HepG2 (cell line): ENCODE results near the gene AKAP3. TPM values are rescaled to one million over a fixed set of nuclear protein-coding genes. Genes with fewer than 3 reads are reported as not detected.

Experiments
- ATAC-seq: fragments of 200-7000 bp; cut with Tn5 transposase; 3 replicates; pipeline ENCODE4 v1.9.1; 2020; ENCODE audit warnings: mild to moderate bottlenecking, moderate library complexity
- BruUV-seq: library from RNA; stranded (reverse); fragments of 400-500 nt; replicated peaks from 2 replicates; lab custom pipeline; 2021; lab: Mats Ljungman, UMichigan
- CTCF ChIA-PET: fragments of 300-600 bp; formaldehyde crosslinking; extraction: SDS; loops from one replicate; lab custom pipeline; 2021; ENCODE audit warnings: low total read pairs, inconsistent platforms, low intra/inter-chr PET ratio; lab: Yijun Ruan, JAX
- POLR2A ChIA-PET: fragments of 350-600 bp; sonication (Branson Sonifier 250); formaldehyde crosslinking; loops from one replicate; lab custom pipeline; 2020; ENCODE audit warnings: antibody characterized with exemption, inconsistent platforms; lab: Yijun Ruan, JAX
- DNase-seq: peaks from one replicate; pipeline ENCODE4 v3.0.0-alpha.2; 2015; ENCODE audit warnings: low spot score
- FAIRE-seq: peaks from 3 replicates; lab custom pipeline; 2011; peaks lifted over from hg19 to GRCh38; lab: Jason Lieb, UNC
- H2AFZ ChIP-seq: one replicate; pipeline ENCODE4 v1.6.1; 2011; ENCODE audit warnings: low read length, inconsistent platforms
- H3K27ac ChIP-seq: fragments of 300-600 bp; 3 replicates; pipeline ENCODE4 v1.8.0; 2011; ENCODE audit warnings: mixed run types, mild to moderate bottlenecking, mixed read lengths, low read length, inconsistent platforms; ENCODE audit not compliant: insufficient read depth; ENCODE audit errors: extremely low read length
- H3K27me3 ChIP-seq, 2 experiments: fragments of 200-600 bp in 1 of 2; 2 replicates in 1 of 2; 3 replicates in 1 of 2; pipeline versions ENCODE4 v1.6.0 to v1.8.0; 2011; ENCODE audit warnings: low read length in 2 of 2, mild to moderate bottlenecking in 2 of 2, moderate library complexity in 2 of 2, inconsistent platforms in 1 of 2; ENCODE audit not compliant: insufficient read depth in 2 of 2, control insufficient read depth in 1 of 2
- H3K36me3 ChIP-seq, 2 experiments: fragments of 200-600 bp in 1 of 2; replicated peaks in 1 of 2; 2 replicates in 1 of 2; 3 replicates in 1 of 2; pipeline versions ENCODE4 v1.5.1 to v1.8.0; 2011; ENCODE audit warnings: low read length in 2 of 2, inconsistent platforms in 1 of 2; ENCODE audit not compliant: insufficient read depth in 2 of 2, control insufficient read depth in 1 of 2
- H3K4me1 ChIP-seq: 2 replicates; pipeline ENCODE4 v1.5.1; 2012; ENCODE audit warnings: low read length, inconsistent platforms; ENCODE audit not compliant: insufficient read depth
- H3K4me2 ChIP-seq: 2 replicates; pipeline ENCODE4 v1.6.0; 2011; ENCODE audit warnings: low read depth, low read length, inconsistent platforms
- H3K4me3 ChIP-seq, 3 experiments: fragments of 200-600 bp in 1 of 3; sonication (generic), shearing (Covaris generic) in 1 of 3; replicated peaks in 1 of 3; 2 replicates each; pipeline ENCODE4 v1.5.1; 2011 to 2016; ENCODE audit warnings: low read length in 3 of 3, inconsistent platforms in 2 of 3, low read depth in 2 of 3, mild to moderate bottlenecking in 2 of 3, control low read depth in 1 of 3, mixed read lengths in 1 of 3; ENCODE audit not compliant: insufficient read depth in 1 of 3
- H3K79me2 ChIP-seq: one replicate; pipeline ENCODE4 v1.6.1; 2011; ENCODE audit warnings: low read length, inconsistent platforms; ENCODE audit not compliant: insufficient read depth
- H3K9ac ChIP-seq: 2 replicates; pipeline ENCODE4 v1.6.0; 2011; ENCODE audit warnings: mild to moderate bottlenecking, low read depth, low read length, inconsistent platforms; ENCODE audit not compliant: insufficient read depth
- H3K9me3 ChIP-seq: 2 replicates; pipeline ENCODE4 v1.5.1; 2012; ENCODE audit warnings: mild to moderate bottlenecking, low read length
- H4K20me1 ChIP-seq: 2 replicates; pipeline ENCODE4 v1.6.0; 2011; ENCODE audit warnings: inconsistent platforms, mild to moderate bottlenecking, low read length, moderate library complexity; ENCODE audit not compliant: insufficient read depth
- AFF4 ChIP-seq: sonication (generic); formaldehyde crosslinking; IDR thresholded peaks from 2 replicates; pipeline ENCODE4 v1.4.0; 2020; ENCODE audit warnings: missing genetic modification reagents
- FLYWCH1 ChIP-seq: sonication (generic); formaldehyde crosslinking; IDR thresholded peaks from 2 replicates; pipeline ENCODE4 v1.8.1; 2023; ENCODE audit warnings: mild to moderate bottlenecking, missing genetic modification reagents
- LRRFIP1 ChIP-seq: sonication (generic); formaldehyde crosslinking; conservative IDR thresholded peaks from 2 replicates; pipeline ENCODE4 v1.4.0; 2020; ENCODE audit warnings: missing genetic modification reagents
- WGBS: methylation state at CpG from one replicate; pipeline ENCODE4 v1.1.6; 2017; ENCODE audit warnings: low lambda C conversion rate; 5-methylcytosine and 5-hydroxymethylcytosine counted together
- in situ Hi-C: cut with HindIII; loops from 2 replicates; pipeline ENCODE4 v1.10.0; 2017; ENCODE audit warnings: low pct_unique_long_range_greater_than_20kb; ENCODE audit not compliant: extremely low pct_ligation_motif_present
- intact Hi-C: fragments of 100-400 bp; cut with micrococcal nuclease; formaldehyde crosslinking; loops from one replicate; pipeline ENCODE4 v1.10.0; 2022; ENCODE audit not compliant: unreplicated experiment
- polyA plus RNA-seq, 8 experiments: library from polyadenylated mRNA; depleted of rRNA in 3 of 8; stranded (reverse) in 7 of 8; unstranded in 1 of 8; fragments of >200 nt; fragmentation: Illumina TruSeq in 4 of 8; extraction: Trizol in 4 of 8; gene quantifications; 2 replicates each; pipeline versions ENCODE4 v1.2.1 to v1.2.3, GENCODE V29; 2011 to 2016; ENCODE audit warnings: low read depth in 4 of 8, missing spikeins in 1 of 8, mixed read lengths in 1 of 8; ENCODE audit not compliant: insufficient read depth in 1 of 8
- total RNA-seq, 5 experiments: library from RNA; depleted of rRNA; stranded (reverse); fragments of >200 nt; fragmentation: Illumina TruSeq; extraction: Trizol; gene quantifications; 2 replicates each; pipeline ENCODE4 v1.2.3, GENCODE V29; 2016; ENCODE audit warnings: low read depth in 1 of 5

The AKAP3 gene
- total and polyA plus RNA-seq, 2 of the 13 experiments (the other 11 are each of a cell fraction or from before 2014, with no cell fraction given): 0.22 to 0.49 TPM

DNA sequence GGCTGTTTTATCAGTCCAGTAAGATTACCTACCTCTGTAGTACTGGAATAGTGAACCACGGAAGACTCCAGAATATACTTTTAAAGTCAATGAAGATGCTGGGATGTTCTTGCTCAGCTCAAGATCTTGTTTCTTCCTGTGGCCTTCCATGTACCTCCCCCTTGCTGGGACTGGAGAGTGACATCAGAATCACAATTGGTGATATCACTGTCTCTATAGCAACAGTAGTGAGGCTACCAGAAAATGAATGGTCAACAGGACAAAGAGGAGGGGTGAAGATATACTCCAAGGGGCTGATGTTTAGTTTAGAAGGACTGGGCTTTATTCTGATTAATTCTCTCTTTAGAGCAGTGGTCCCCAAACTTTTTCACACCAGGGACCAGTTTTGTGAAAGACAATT lies 3.8 kb downstream of the AKAP3 start:
- POLR2A ChIA-PET: no interaction called here
- intact Hi-C loops (no loop called here), in situ Hi-C loops (no loop called here)
- peaks cover 14% of the 10 kb centered on the region for H3K79me2 ChIP-seq
- H3K36me3 ChIP-seq: no peaks in the 10 kb centered on the region
- DNase-seq: no peak
- WGBS: 94% methylated on average over 1 of the region's 1 CpG
- no peak overlapping the region for H3K4me2 ChIP-seq
- no peak for ATAC-seq
- H3K9me3 ChIP-seq: no peaks in the 10 kb centered on the region
- no peak for FAIRE-seq
- H3K27me3 ChIP-seq: no peaks in the 10 kb centered on the region; a peak in 2 of 5 replicates
- H2AFZ ChIP-seq: no peak overlapping the region
- TF ChIP-seq FLYWCH1 (no peak), AFF4 (CRISPR knock-in tag) (no peak), LRRFIP1 (no peak)
- no peak overlapping the region for H3K27ac ChIP-seq
- H3K9ac ChIP-seq: no peak overlapping the region
- peaks cover 18% of the 10 kb centered on the region for H3K4me1 ChIP-seq
- BruUV-seq: no TSS peak
- CTCF ChIA-PET: no interaction called here
- H3K4me3 ChIP-seq: no peak overlapping the region
- H4K20me1 ChIP-seq: no peaks in the 10 kb centered on the region
